NCI-H2227 (cell line): ENCODE results near the gene CASP8.
"Not testable (repeated sequence)": the region's sequence is repeated elsewhere in the genome, so short reads cannot be mapped to it uniquely, and the experiment has no call there.

Experiments used
- DNase-seq: peaks from one replicate; lab custom pipeline; 2025; ENCODE audit not compliant: unreplicated experiment; lab: John Stamatoyannopoulos, UW

Gene CASP8

DNA sequence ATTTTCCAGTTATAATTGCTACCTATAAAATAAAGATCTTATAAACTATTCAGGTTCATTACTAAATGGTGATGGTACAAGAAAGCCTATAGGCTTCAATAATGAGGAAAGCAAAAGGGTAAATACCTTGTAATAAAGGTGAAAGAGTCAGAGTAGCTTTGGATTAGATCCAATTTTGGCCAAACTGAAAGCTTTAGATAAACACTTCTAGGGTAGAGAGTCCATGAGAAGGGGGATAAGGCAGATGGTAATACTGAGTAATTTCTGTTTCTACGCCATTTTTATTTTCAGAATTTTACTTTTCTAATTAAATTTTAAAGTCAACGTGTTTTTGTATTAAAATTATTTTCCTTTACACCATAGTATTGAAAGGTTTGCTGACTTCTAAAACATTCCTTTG lies 9.4 kb downstream of the CASP8 start:
- DNase-seq: no peak

GRCh38 chr2:201270293-201271001 lies 10.1 kb downstream of the CASP8 start:
- DNase-seq: no peak

DNA sequence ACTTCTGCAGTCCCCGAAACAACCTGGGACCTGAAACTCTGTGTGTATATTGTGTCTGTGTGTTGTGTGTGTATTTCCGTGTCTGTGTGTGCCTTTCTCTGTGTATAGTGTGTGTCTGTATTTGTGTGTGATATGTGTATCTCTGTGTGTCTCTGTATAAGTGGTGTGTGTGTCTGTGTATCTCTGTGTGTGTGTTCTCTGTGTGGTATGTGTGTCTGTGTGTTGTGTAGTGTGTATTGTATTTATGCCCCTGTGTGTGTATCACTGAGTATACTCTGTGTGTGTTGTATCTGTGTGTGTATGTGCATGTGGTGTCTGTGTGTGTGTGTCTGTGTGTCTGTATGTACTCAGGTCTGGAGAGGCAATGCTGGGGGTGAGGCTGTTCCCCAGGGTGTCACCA lies 11.6 kb downstream of the CASP8 start:
- DNase-seq: no peak

DNA sequence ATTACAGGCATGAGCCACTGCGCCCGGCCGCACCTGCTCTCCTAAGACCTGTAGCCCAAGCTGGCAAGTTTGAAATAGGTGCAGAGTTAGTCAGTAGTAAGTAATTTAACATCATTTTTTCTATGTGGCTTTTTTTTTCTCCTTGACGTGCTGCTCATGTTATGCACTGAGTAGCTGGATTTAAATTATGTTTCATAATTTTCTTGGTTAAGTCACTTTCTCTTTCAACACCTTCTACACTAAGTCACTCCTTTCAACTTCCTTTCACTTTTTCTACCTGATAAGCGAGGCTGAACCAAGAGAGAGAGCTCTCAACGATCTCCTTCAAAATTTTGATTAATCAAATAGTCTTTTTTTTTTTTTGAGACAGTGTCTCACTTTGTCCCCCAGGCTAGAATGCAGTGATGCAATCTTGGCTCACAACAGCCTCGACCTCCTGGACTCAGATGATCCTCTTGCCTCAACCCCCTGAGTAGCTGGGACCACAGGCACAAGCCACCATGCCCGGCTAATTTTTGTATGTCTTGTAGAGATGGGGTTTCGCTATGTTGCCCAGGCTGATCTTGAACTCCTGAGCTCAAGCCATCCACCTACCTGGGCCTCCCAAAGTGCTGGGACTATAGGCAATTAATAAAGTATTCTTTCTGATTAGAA lies 13.1 kb downstream of the CASP8 start:
- DNase-seq: no peak

DNA sequence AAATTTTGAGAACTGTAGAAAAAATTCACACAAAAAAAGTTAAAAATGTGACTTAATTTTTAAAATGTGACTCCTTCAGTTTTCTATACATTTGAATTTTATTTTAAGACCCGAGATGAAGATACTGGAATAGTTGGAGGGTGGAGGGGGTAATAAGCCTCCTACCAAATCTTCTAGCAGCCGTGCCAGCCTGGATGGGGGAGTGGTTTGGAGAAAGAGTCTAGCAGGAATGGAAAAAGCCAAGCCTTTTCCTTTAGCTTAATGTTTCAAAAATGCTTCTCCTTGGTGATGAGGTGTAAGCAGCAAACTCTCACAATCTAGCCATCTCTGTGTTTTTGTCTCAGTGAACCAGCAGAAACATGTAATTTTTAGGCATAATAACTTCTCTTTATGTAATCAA lies 14.7 kb downstream of the CASP8 start:
- DNase-seq: no peak

GRCh38 chr2:201275990-201276389 lies 15.7 kb downstream of the CASP8 start:
- no peak for DNase-seq

DNA sequence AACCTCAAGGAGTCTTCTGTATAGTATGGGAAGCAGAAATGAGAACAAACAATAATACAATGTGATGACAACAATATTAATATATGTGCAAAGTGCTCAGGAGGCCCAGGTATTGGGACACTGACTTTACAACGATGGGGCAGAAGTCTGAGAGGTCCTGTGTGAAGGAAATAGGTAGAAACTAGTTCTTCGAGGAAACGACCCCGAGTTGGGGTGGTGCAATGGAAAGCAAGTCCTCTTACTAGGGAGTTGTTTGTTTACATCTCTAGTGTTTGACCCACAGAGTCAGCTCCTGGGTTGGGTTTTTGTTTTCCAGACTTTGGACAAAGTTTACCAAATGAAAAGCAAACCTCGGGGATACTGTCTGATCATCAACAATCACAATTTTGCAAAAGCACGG lies 16.2 kb downstream of the CASP8 start:
- no peak for DNase-seq

- no peak for DNase-seq
Observed at GRCh38 chr2:201279079-201279478, 18.7 kb downstream of the CASP8 start.

GRCh38 chr2:201280191-201281040 lies 20.1 kb downstream of the CASP8 start:
- DNase-seq: no peak

DNA sequence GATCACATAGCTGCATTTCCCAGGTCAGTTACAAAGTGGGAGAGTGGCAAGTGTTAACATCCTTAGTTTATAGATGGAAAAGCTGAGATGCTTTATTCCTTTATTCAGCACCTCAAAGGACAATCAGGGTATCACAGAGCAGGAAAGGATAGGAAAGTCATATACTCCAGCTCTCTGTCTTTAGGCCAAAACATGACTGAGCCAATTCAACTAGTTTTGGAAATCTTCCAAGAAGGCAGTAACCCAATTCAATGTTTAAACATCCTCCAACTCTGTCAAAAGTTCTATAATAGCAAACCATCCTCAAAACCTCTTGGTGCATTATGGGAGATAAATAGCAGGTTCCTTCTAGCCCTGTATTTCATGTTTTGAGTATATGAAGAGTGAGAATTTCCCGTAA lies 25.2 kb downstream of the CASP8 start:
- no peak for DNase-seq

DNA sequence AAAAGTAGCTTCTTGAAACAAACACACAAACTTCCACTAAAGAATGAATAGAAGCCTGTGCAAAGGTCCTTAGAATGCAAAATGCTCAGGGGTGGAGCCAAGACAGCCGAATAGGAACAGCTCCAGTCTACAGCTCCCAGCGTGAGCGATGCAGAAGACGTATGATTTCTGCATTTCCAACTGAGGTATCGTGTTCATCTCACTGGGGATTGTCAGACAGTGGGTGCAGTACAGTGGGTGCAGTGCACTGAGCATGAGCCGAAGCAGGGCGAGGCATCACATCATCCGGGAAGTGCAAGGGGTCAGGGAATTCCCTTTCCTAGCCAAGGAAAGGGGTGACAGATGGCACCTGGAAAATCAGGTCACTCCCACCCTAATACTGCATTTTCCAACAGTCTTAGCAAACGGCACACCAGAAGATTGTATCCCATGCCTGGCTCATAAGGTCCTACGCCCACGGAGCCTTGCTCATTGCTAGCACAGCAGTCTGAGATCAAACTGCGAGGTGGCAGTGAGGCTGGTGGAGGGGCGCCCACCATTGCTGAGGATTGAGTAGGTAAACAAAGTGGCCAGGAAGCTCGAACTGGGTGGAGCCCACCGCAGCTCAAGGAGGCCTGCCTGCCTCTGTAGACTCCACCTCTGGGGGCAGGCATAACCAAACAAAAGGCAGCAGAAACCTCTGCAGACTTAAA lies 30.3 kb downstream of the CASP8 start:
- DNase-seq: not testable (repeated sequence)

- no peak for DNase-seq
Observed at GRCh38 chr2:201298462-201299052, 38.2 kb downstream of the CASP8 start.

- not testable (repeated sequence) for DNase-seq
Observed at GRCh38 chr2:201299929-201300328, 39.6 kb downstream of the CASP8 start.

GRCh38 chr2:201307876-201308275 lies 47.5 kb downstream of the CASP8 start:
- no peak for DNase-seq

DNA sequence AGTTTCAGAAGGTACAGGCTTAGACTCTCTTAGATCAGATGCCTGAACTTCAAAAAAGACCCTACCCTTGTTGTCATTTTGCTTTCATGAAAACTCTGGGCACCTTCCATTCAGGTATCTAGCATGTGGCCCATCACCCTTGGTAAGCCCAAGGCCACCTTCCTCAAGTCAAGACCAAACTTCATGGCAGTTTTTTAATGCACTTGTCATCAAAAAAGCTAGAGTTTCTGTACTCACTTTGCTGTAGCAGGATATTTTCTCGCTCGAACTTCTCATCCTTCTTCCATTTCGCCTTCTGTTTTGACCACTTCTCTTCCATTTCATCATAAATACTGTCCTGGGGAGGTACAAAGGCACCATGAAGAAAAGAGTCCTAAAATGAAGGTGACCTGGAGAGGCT lies 48.6 kb downstream of the CASP8 start:
- no peak for DNase-seq

GRCh38 chr2:201313362-201313761 lies 53.0 kb downstream of the CASP8 start:
- no peak for DNase-seq

GRCh38 chr2:201319511-201319910 lies 59.2 kb downstream of the CASP8 start:
- no peak for DNase-seq

DNA sequence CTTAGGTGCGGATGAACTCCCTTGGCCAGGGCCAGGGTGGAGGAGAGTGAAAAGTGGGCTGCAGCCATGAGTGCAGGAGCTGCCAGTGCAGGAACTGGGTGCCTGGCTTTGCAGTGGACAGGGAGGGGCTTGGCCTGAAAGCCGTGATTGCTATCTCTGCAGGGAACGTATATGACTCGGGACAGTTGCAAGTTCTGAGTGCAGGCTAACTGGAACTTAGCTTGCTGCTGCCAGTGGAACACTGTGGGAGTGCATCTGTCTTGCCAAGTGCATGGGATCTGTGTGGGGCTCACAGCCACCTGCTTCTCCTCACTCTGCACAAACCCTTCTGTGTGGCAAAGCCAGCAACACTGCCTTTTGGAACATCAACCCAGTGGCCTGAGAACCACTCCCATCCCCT lies 59.9 kb downstream of the CASP8 start:
- DNase-seq: no peak

- DNase-seq: no peak
Observed at GRCh38 chr2:201320701-201321100, 60.4 kb downstream of the CASP8 start.

- DNase-seq: no peak
Observed at GRCh38 chr2:201322772-201323171, 62.4 kb downstream of the CASP8 start.

GRCh38 chr2:201327678-201328077 lies 67.3 kb downstream of the CASP8 start:
- no peak for DNase-seq
